ENCODE data around the gene SGIP1.

The SGIP1 gene

DNA sequence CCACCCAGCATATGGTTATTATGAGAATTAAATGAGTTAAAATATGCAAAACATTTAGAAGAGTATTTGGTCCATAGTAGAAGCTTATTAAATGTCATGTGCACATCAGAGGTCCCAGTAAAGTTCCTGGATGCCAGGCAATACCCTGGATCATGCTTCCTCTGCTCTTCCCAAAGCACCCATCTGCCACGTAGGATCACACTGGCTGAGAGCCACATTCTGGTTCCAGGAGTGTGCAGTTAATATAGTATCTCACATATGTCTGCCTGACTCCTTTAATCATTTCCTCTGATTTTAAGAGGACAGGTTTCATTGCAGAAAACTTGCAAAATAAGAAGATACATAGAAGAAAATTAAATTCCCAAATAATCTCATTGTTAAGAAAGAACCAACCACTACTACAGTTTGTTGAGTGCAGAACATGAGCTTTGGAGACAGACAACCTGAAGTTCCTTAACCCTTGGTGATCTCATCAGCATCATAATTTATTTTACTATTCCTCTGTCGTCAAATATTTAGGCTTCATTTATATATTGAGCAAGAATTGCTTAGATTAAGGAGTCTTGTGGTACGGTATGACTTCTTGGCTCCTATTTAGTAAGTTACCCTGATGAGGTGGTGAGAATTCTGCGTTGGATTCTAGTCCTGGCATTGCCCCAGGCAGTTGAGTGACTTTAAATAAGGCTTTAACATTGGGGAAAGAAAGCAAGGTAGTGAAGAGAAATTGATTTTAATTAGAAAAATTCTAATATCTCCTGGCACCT, 12.3 kb downstream of the SGIP1 start:
- Histone ChIP-seq H3K9ac (ENCODE audit: low read length) (no peak overlapping the region), H4K20me1 (ENCODE audit: insufficient read depth, low read length) (no peaks in the 10 kb centered on the region), H3K36me3 (ENCODE audit: insufficient read depth, low read length) (no peaks in the 10 kb centered on the region), H3K79me2 (ENCODE audit: insufficient read depth, low read length) (no peaks in the 10 kb centered on the region), H3F3A (ENCODE audit: insufficient read depth, low read length) (no peaks in the 10 kb centered on the region), H3K9me3 (ENCODE audit: low read length) (no peaks in the 10 kb centered on the region), H3K27me3 (ENCODE audit: insufficient read depth, low read length) (no peaks in the 10 kb centered on the region), H2AFZ (ENCODE audit: low read length) (no peak overlapping the region), H3K4me2 (ENCODE audit: low read length) (no peak overlapping the region), H3K4me3 (ENCODE audit: low read depth, low read length, poor library complexity, severe bottlenecking) (no peak overlapping the region), H3K4me1 (ENCODE audit: insufficient read depth, low read length, severe bottlenecking) (no peaks in the 10 kb centered on the region), H3K9me2 (ENCODE audit: low read depth, low read length) (no peaks in the 10 kb centered on the region), H3K27ac (ENCODE audit: low read depth, low read length, poor library complexity, severe bottlenecking) (no peak overlapping the region)
- TF ChIP-seq CTCF (IDR thresholded peaks at IDR 0.05; ENCODE audit: low read length) (no peak), EZH2 (IDR thresholded peaks at IDR 0.05; ENCODE audit: borderline replicate concordance, low read length) (no peak)

- Histone ChIP-seq H3K27ac (ENCODE audit: low read depth, low read length, poor library complexity, severe bottlenecking) (no peak overlapping the region), H3K36me3 (ENCODE audit: insufficient read depth, low read length) (no peaks in the 10 kb centered on the region), H3F3A (ENCODE audit: insufficient read depth, low read length) (no peaks in the 10 kb centered on the region), H3K4me3 (ENCODE audit: low read depth, low read length, poor library complexity, severe bottlenecking) (no peak overlapping the region), H4K20me1 (ENCODE audit: insufficient read depth, low read length) (no peaks in the 10 kb centered on the region), H3K79me2 (ENCODE audit: insufficient read depth, low read length) (no peaks in the 10 kb centered on the region), H3K9ac (ENCODE audit: low read length) (no peak overlapping the region), H2AFZ (ENCODE audit: low read length) (no peak overlapping the region), H3K4me2 (ENCODE audit: low read length) (no peak overlapping the region), H3K9me2 (ENCODE audit: low read depth, low read length) (no peaks in the 10 kb centered on the region), H3K9me3 (ENCODE audit: low read length) (no peaks in the 10 kb centered on the region), H3K27me3 (ENCODE audit: insufficient read depth, low read length) (no peaks in the 10 kb centered on the region), H3K4me1 (ENCODE audit: insufficient read depth, low read length, severe bottlenecking) (no peaks in the 10 kb centered on the region)
- TF ChIP-seq CTCF (IDR thresholded peaks at IDR 0.05; ENCODE audit: low read length) (no peak), EZH2 (IDR thresholded peaks at IDR 0.05; ENCODE audit: borderline replicate concordance, low read length) (no peak)
Measured at GRCh38 chr1:66549017-66549416, 15.1 kb downstream of the SGIP1 start.

DNA sequence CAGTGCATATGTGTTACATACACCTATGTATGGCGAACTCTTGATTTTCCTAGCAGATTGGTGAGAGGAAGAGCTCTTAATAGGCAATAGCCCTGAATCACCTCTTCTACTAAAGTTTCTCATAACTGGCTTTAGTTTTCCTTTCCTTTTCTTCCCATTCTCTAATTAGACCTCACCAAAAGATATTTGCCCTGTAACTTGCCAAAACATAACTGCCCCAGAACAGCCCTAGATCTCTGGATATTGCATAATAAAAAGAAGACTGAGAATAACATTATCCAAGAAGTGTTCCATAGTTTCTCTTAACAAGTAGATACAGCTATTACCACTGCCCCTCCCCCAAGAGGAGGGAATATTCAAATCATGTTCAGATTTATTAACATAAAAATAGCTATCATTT, 16.3 kb downstream of the SGIP1 start:
- Histone ChIP-seq H3F3A (ENCODE audit: insufficient read depth, low read length) (no peaks in the 10 kb centered on the region), H3K9me3 (ENCODE audit: low read length) (no peaks in the 10 kb centered on the region), H3K27me3 (ENCODE audit: insufficient read depth, low read length) (no peaks in the 10 kb centered on the region), H3K79me2 (ENCODE audit: insufficient read depth, low read length) (no peaks in the 10 kb centered on the region), H3K4me2 (ENCODE audit: low read length) (no peak overlapping the region), H4K20me1 (ENCODE audit: insufficient read depth, low read length) (no peaks in the 10 kb centered on the region), H3K9ac (ENCODE audit: low read length) (no peak overlapping the region), H3K9me2 (ENCODE audit: low read depth, low read length) (no peaks in the 10 kb centered on the region), H3K36me3 (ENCODE audit: insufficient read depth, low read length) (no peaks in the 10 kb centered on the region), H3K4me1 (ENCODE audit: insufficient read depth, low read length, severe bottlenecking) (no peaks in the 10 kb centered on the region), H3K4me3 (ENCODE audit: low read depth, low read length, poor library complexity, severe bottlenecking) (no peak overlapping the region), H2AFZ (ENCODE audit: low read length) (no peak overlapping the region), H3K27ac (ENCODE audit: low read depth, low read length, poor library complexity, severe bottlenecking) (no peak overlapping the region)
- no peak for TF ChIP-seq CTCF (IDR thresholded peaks at IDR 0.05; ENCODE audit: low read length)
- TF ChIP-seq EZH2 (IDR thresholded peaks at IDR 0.05; ENCODE audit: borderline replicate concordance, low read length): no peak
